IMR-90 (cell line): ENCODE results near the gene DRAXIN. TPM values are rescaled to one million over a fixed set of nuclear protein-coding genes. Genes with fewer than 3 reads are reported as not detected.

ENCODE experiments used
- ATAC-seq: fragments of 200-7000 bp; cut with Tn5 transposase; 2 replicates; pipeline ENCODE4 v1.9.1; 2020; ENCODE audit warnings: low read depth, mild to moderate bottlenecking, moderate library complexity
- BruUV-seq: library from RNA; stranded (reverse); fragments of 400-500 nt; replicated peaks from 2 replicates; lab custom pipeline; 2021; lab: Mats Ljungman, UMichigan
- CTCF ChIA-PET: fragments of 300-600 bp; formaldehyde crosslinking; extraction: SDS; loops from one replicate; lab custom pipeline; 2021; ENCODE audit warnings: antibody characterized with exemption; lab: Yijun Ruan, JAX
- POLR2A ChIA-PET: fragments of 300-600 bp; sonication (Branson Sonifier 250); formaldehyde crosslinking; loops from one replicate; lab custom pipeline; 2022; ENCODE audit warnings: antibody characterized with exemption; ENCODE audit not compliant: unreplicated experiment; lab: Charles Lee
- DNase-seq: peaks from one replicate; pipeline ENCODE4 v3.0.0; 2013
- H2AFZ ChIP-seq: replicated peaks from 2 replicates; pipeline ENCODE3; 2013; ENCODE audit warnings: low read length, mild to moderate bottlenecking; ENCODE audit not compliant: poor library complexity
- H2AK5ac ChIP-seq: 2 replicates; pipeline ENCODE4 v1.6.1; 2013; ENCODE audit warnings: low read depth, low read length, inconsistent platforms
- H2AK9ac ChIP-seq: replicated peaks from 2 replicates; pipeline ENCODE3; 2013; ENCODE audit warnings: mild to moderate bottlenecking, low read depth, low read length, moderate library complexity; ENCODE audit not compliant: poor library complexity
- H2BK120ac ChIP-seq: 2 replicates; pipeline ENCODE4 v1.6.1; 2013; ENCODE audit warnings: low read depth, low read length, inconsistent platforms
- H2BK15ac ChIP-seq: 3 replicates; pipeline ENCODE4 v1.6.1; 2013; ENCODE audit warnings: low read depth, low read length, inconsistent platforms
- H2BK20ac ChIP-seq: 2 replicates; pipeline ENCODE4 v1.6.1; 2013; ENCODE audit warnings: low read depth, mild to moderate bottlenecking, inconsistent platforms, low read length, moderate library complexity
- H2BK5ac ChIP-seq: 2 replicates; pipeline ENCODE4 v1.6.1; 2013; ENCODE audit warnings: mild to moderate bottlenecking, low read depth, low read length, inconsistent platforms; ENCODE audit not compliant: poor library complexity, severe bottlenecking
- H3K14ac ChIP-seq: replicated peaks from 2 replicates; pipeline ENCODE4 v1.6.1; 2013; ENCODE audit warnings: low read depth, low read length, inconsistent platforms
- H3K18ac ChIP-seq: 2 replicates; pipeline ENCODE4 v1.6.1; 2013; ENCODE audit warnings: low read depth, low read length, control low read depth
- H3K23ac ChIP-seq: 2 replicates; pipeline ENCODE4 v1.6.1; 2013; ENCODE audit warnings: low read depth, low read length, inconsistent platforms
- H3K27ac ChIP-seq: 2 replicates; pipeline ENCODE4 v1.5.1; 2013; ENCODE audit warnings: mild to moderate bottlenecking, control low read depth, low read length; ENCODE audit not compliant: insufficient read depth
- H3K27me3 ChIP-seq: 2 replicates; pipeline ENCODE4 v1.6.1; 2013; ENCODE audit warnings: low read length; ENCODE audit not compliant: control insufficient read depth, insufficient read depth
- H3K36me3 ChIP-seq: 2 replicates; pipeline ENCODE4 v1.6.1; 2013; ENCODE audit warnings: low read length, mixed read lengths; ENCODE audit not compliant: control insufficient read depth, insufficient read depth
- H3K4ac ChIP-seq: 2 replicates; pipeline ENCODE4 v1.6.1; 2013; ENCODE audit warnings: low read depth, low read length, inconsistent platforms
- H3K4me1 ChIP-seq: 2 replicates; pipeline ENCODE4 v1.6.1; 2013; ENCODE audit warnings: low read length, mixed read lengths; ENCODE audit not compliant: control insufficient read depth, insufficient read depth
- H3K4me2 ChIP-seq: 2 replicates; pipeline ENCODE4 v1.6.1; 2013; ENCODE audit warnings: low read depth, mild to moderate bottlenecking, control low read depth, low read length, moderate library complexity
- H3K4me3 ChIP-seq: 2 replicates; pipeline ENCODE4 v1.5.1; 2013; ENCODE audit warnings: low read depth, mild to moderate bottlenecking, control low read depth, low read length, moderate library complexity; ENCODE audit not compliant: insufficient read depth
- H3K56ac ChIP-seq: 2 replicates; pipeline ENCODE4 v1.6.1; 2013; ENCODE audit warnings: low read length, inconsistent platforms; ENCODE audit not compliant: insufficient read depth; ENCODE audit errors: extremely low read depth
- H3K79me1 ChIP-seq, 2 experiments: 2 replicates each; pipeline ENCODE4 v1.6.1; 2013; ENCODE audit warnings: low read length in 2 of 2, inconsistent platforms in 1 of 2, low read depth in 1 of 2
- H3K9ac ChIP-seq: 2 replicates; pipeline ENCODE4 v1.6.1; 2013; ENCODE audit warnings: low read depth, low read length, control low read depth
- H3K9me1 ChIP-seq: 2 replicates; pipeline ENCODE4 v1.6.1; 2013; ENCODE audit warnings: low read length, inconsistent platforms; ENCODE audit not compliant: insufficient read depth
- H3K9me3 ChIP-seq: 2 replicates; pipeline ENCODE4 v1.6.1; 2013; ENCODE audit warnings: low read length; ENCODE audit not compliant: control insufficient read depth, insufficient read depth
- H4K20me1 ChIP-seq: 2 replicates; pipeline ENCODE4 v1.6.1; 2013; ENCODE audit warnings: low read length, inconsistent platforms; ENCODE audit not compliant: insufficient read depth
- H4K5ac ChIP-seq: 2 replicates; pipeline ENCODE4 v1.6.1; 2013; ENCODE audit warnings: mild to moderate bottlenecking, low read depth, low read length, control low read depth
- H4K8ac ChIP-seq, 2 experiments: 2 replicates each; pipeline ENCODE4 v1.6.1; 2013; ENCODE audit warnings: low read depth in 2 of 2, low read length in 2 of 2, control low read depth in 1 of 2, inconsistent platforms in 1 of 2
- H4K91ac ChIP-seq: 2 replicates; pipeline ENCODE4 v1.6.1; 2013; ENCODE audit warnings: low read depth, low read length, inconsistent platforms; ENCODE audit not compliant: insufficient read depth
- CEBPB ChIP-seq: IDR thresholded peaks from 2 replicates; pipeline ENCODE4 v1.6.1; 2012; ENCODE audit warnings: low read depth, low read length, improper control_type of control experiment
- POLR2A ChIP-seq: IDR thresholded peaks from 2 replicates; pipeline ENCODE4 v1.6.1; 2012; ENCODE audit warnings: mild to moderate bottlenecking, low read depth, low read length
- WGBS, 2 experiments: methylation state at CpG; one replicate each; pipeline versions ENCODE4 v1.1.5 to v1.1.7; 2013; ENCODE audit warnings: missing lambda C conversion rate in 2 of 2; ENCODE audit not compliant: insufficient read length in 1 of 2; ENCODE audit errors: extremely low coverage in 2 of 2; 5-methylcytosine and 5-hydroxymethylcytosine counted together
- dilution Hi-C: fragments of 300-500 bp; cut with HindIII; formaldehyde crosslinking; loops from one replicate; pipeline ENCODE4 v1.14.3; 2018; ENCODE audit warnings: low sequenced_read_pairs; ENCODE audit not compliant: unreplicated experiment
- in situ Hi-C: fragments of 300-500 bp; cut with MboI; formaldehyde crosslinking; loops from 3 replicates; pipeline ENCODE4 v1.14.3; 2019; ENCODE audit warnings: low sequenced_read_pairs, inconsistent platforms, mixed read lengths
- intact Hi-C: fragments of 100-400 bp; cut with micrococcal nuclease; formaldehyde crosslinking; loops from 2 replicates; pipeline ENCODE4 v1.10.0; 2022
- polyA plus RNA-seq, 3 experiments: library from polyadenylated mRNA; depleted of rRNA; stranded (reverse); fragments of >200 nt; gene quantifications; 2 replicates each; pipeline ENCODE4 v1.2.3, GENCODE V29; 2012; ENCODE audit warnings: low replicate concordance in 1 of 3
- total RNA-seq: library from RNA; depleted of rRNA; stranded (reverse); fragments of >200 nt; gene quantifications from 2 replicates; pipeline ENCODE4 v1.2.3, GENCODE V29; 2012

Gene DRAXIN
- total and polyA plus RNA-seq, 2 of the 4 experiments (the other 2 are of a cell fraction), result under 0.01 to 0.02 TPM

DNA sequence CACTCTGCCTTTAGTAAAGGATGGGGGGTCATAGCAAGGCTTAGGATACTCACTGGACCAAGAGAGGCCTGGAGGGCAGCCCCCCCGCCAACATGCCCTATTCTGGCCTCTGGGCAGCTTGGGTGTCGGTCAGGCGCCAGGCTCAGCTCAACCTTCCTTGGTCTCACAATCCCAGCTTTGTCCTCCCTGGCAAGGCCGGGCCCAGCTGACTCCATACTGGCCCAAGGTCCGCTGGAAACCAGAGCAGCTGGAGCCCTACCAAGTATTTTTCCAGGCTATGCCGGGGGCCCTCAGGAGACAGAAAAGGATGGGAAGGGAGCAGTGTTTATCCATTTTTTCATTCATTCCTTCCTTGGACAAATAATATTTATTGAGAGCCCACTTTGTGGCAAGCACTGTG, 43.5 kb upstream of the DRAXIN start:
- intact Hi-C loops, result no loop called here
- H3K56ac ChIP-seq, result no peak overlapping the region
- POLR2A ChIA-PET, result no interaction called here

More for the DNA sequence above, 43.5 kb upstream of the DRAXIN start:
- Histone ChIP-seq H3K4ac (no peak overlapping the region), H2BK120ac (no peak overlapping the region), H3K4me1 (no peaks in the 10 kb centered on the region; the same call in 1 of the 2 replicates), H4K5ac (no peak overlapping the region), H3K27me3 (peaks cover 19% of the 10 kb centered on the region), H3K9ac (no peak overlapping the region), H2AK9ac (no peak overlapping the region), H3K9me3 (no peaks in the 10 kb centered on the region), H4K20me1 (no peaks in the 10 kb centered on the region; the same call in 1 of the 2 replicates), H3K23ac (no peak overlapping the region), H3K9me1 (no peaks in the 10 kb centered on the region), H2AK5ac (no peak overlapping the region), H3K4me2 (no peak overlapping the region), H3K27ac (no peak overlapping the region), H4K91ac (no peak overlapping the region), H2BK15ac (no peak overlapping the region), H3K79me1 (no peaks in the 10 kb centered on the region), H3K18ac (no peak overlapping the region), H2BK5ac (no peak overlapping the region), H2AFZ (peak overlapping the region; percentile 32), H3K14ac (no peak overlapping the region), H3K4me3 (no peak overlapping the region), H3K36me3 (no peaks in the 10 kb centered on the region), H2BK20ac (no peak overlapping the region), H4K8ac (no peak overlapping the region)
- no TSS peak for BruUV-seq
- CTCF ChIA-PET, result no interaction called here
- in situ Hi-C loops (loop anchor here (10.0 kb wide), 1 partner anchor 613 kb away; no protein-coding TSS in a partner anchor), dilution Hi-C loops (no loop called here)
- WGBS, 2 experiments, result 74% methylated on average over 3 of the region's 6 CpGs; no CpG with 5 or more reads in 1 of the 2 experiments
- no peak for DNase-seq
- TF ChIP-seq CEBPB, result no peak
- TF ChIP-seq POLR2A, result no peak
- no peak for ATAC-seq
